ENCODE measurements around the gene MACROD1.

- TF ChIP-seq POLR2A (IDR thresholded peaks at IDR 0.05; ENCODE audit: low read depth) (no peak), CTCF (IDR thresholded peaks at IDR 0.05) (no peak), POLR2AphosphoS5 (IDR thresholded peaks at IDR 0.05) (no peak), EP300 (IDR thresholded peaks at IDR 0.05) (no peak)
Measured at GRCh38 chr11:64055077-64055476, 110.8 kb downstream of the MACROD1 start.

All from esophagus muscularis mucosa (tissue), 4 donors.